GM10266 (cell line): ENCODE measurements around the gene CARMIL1.
"Not testable (repeated sequence)": the region's sequence is repeated elsewhere in the genome, so short reads cannot be mapped to it uniquely, and the experiment has no call there.

Experiments
- DNase-seq: peaks from one replicate; pipeline ENCODE4 v3.0.0; 2012; ENCODE audit errors: extremely low spot score
- CTCF ChIP-seq: IDR thresholded peaks from 2 replicates; pipeline ENCODE4 v1.5.1; 2012; ENCODE audit warnings: mild to moderate bottlenecking, low read depth; ENCODE audit not compliant: control insufficient read depth, insufficient read depth; ENCODE audit errors: missing control alignments

CARMIL1 gene

DNA sequence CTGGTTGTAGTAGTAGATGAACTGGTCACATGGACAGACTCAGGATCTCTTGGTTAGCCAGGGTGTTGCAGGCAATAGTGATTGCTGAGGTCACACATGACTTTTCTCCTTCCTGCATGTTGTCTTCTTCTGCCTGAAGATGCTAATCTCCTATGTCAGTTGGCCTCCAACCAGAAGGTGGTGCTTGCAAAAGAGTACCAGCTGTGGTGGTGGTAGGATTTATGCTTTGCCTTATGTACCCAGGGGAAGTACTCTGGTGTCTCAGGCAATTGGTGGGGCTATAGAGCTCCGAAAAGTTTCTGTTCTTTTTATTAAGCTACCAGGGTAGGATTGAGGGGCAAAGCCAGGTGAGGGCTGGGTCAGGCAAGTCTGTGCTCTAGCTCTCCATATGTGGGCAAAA, 98.5 kb downstream of the CARMIL1 start:
- TF ChIP-seq CTCF: no peak
- no peak for DNase-seq

- no peak for TF ChIP-seq CTCF
- no peak for DNase-seq
Measured at GRCh38 chr6:25381077-25381476, 101.9 kb downstream of the CARMIL1 start.

DNA sequence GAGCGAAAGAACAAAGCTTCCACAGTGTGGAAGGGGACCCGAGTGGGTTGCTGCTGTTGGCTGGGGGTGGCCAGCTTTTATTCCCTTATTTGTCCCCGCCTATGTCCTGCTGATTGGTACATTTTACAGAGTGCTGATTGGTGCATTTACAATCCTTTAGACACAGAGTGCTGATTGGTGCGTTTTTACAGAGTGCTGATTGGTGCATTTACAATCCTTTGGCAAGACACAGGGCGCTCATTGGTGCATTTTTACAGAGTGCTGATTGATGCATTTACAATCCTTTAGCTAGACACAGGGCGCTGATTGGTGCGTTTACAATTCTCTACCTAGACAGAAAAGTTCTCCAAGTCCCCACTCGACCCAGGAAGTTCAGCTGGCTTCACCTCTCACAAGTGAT, 103.3 kb downstream of the CARMIL1 start:
- DNase-seq: not testable (repeated sequence)

GRCh38 chr6:25384234-25384633, 105.1 kb downstream of the CARMIL1 start:
- no peak for DNase-seq
- TF ChIP-seq CTCF: no peak

DNA sequence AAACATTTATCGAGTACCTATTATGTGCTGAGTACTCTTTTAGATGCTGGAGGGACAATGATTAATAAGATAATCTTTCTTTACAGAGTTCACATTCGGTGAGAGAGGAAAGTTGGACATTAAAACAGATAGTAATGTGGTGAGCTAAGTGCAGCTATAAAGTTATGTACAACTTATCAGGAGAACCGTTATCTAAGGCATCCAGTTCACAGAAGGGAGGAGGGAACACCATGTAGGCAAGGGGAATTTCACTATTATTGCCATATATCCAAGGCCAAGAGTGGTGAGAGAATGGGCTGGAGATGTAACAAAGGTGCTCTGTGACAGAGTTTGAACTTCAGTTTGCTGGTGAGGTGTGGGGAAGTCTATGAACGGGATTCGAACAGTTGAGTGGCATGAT, 105.8 kb downstream of the CARMIL1 start:
- no peak for DNase-seq
- no peak for TF ChIP-seq CTCF

- DNase-seq: no peak
- no peak for TF ChIP-seq CTCF
Measured at GRCh38 chr6:25387483-25387882, 108.3 kb downstream of the CARMIL1 start.

DNA sequence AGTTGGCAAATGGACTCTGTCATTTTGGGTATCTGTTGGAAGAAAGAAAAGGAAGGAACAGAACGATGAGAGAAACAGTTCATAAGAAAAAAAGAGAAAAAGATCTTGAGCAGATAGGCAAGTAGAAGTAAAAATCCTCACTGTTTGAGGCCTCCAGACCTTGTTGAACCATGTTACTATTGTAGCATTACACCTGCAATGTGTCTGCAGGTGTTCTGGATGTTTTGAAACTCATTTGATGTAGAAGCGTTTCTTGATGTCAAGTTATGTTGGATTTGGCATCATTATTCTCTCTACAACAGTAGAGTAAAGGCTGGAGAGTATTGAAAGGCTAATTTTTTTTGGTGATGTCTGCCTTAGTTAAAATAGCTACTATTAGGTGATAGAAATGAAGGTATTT, 108.7 kb downstream of the CARMIL1 start:
- no peak for TF ChIP-seq CTCF
- no peak for DNase-seq

DNA sequence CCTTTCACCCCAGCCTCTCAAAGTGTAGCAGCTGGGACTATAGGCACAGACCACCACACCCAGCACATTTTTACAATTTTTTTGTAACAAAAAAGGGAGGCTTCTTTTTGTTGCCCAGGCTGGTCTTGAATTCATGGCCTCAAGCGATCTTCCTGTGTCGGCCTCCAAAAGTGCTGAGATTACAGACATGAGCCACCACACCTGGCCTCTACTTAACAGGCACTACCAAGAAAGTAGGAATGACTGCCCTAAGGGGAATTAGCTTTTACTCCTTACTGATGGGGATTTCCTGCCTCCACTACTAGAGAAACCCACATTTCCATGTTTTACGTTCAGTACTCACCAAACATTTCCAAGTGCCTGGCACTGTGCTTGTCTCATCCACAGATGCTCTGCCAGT, 109.6 kb downstream of the CARMIL1 start:
- DNase-seq: no peak
- TF ChIP-seq CTCF: no peak
